Measurements from ENCODE around the gene ATP12A.

Gene ATP12A

GRCh38 chr13:24679686-24680085, 522 bp upstream of the ATP12A start:
- Histone ChIP-seq H3K9me3 (ENCODE audit: insufficient read depth, low read depth, low read length) (no peaks in the 10 kb centered on the region), H2AFZ (ENCODE audit: low read length) (no peak overlapping the region), H3K4me1 (ENCODE audit: insufficient read depth, low read length, poor library complexity, severe bottlenecking) (peaks cover 15% of the 10 kb centered on the region), H3K9ac (ENCODE audit: low read depth, low read length, poor library complexity, severe bottlenecking) (no peak overlapping the region), H4K20me1 (ENCODE audit: insufficient read depth, low read length, poor library complexity, severe bottlenecking) (no peaks in the 10 kb centered on the region), H3K36me3 (ENCODE audit: insufficient read depth, low read length) (no peaks in the 10 kb centered on the region), H3K4me3 (ENCODE audit: low read length, poor library complexity, severe bottlenecking) (no peak overlapping the region), H3K79me2 (ENCODE audit: insufficient read depth, low read length) (no peaks in the 10 kb centered on the region), H3K9me2 (replicated peaks; ENCODE audit: low read depth, low read length) (no peaks in the 10 kb centered on the region), H3K4me2 (ENCODE audit: low read depth, low read length, poor library complexity, severe bottlenecking) (no peak overlapping the region), H3F3A (ENCODE audit: low read depth) (peaks cover 5% of the 10 kb centered on the region; the same call in 1 of the 2 replicates), H3K27me3 (ENCODE audit: insufficient read depth, low read length, poor library complexity, severe bottlenecking) (no peaks in the 10 kb centered on the region)
- TF ChIP-seq EZH2phosphoT487 (IDR thresholded peaks at IDR 0.05; ENCODE audit: borderline replicate concordance), result no peak
- TF ChIP-seq CTCF (conservative IDR thresholded peaks at IDR 0.05; ENCODE audit: low read length), result no peak

DNA sequence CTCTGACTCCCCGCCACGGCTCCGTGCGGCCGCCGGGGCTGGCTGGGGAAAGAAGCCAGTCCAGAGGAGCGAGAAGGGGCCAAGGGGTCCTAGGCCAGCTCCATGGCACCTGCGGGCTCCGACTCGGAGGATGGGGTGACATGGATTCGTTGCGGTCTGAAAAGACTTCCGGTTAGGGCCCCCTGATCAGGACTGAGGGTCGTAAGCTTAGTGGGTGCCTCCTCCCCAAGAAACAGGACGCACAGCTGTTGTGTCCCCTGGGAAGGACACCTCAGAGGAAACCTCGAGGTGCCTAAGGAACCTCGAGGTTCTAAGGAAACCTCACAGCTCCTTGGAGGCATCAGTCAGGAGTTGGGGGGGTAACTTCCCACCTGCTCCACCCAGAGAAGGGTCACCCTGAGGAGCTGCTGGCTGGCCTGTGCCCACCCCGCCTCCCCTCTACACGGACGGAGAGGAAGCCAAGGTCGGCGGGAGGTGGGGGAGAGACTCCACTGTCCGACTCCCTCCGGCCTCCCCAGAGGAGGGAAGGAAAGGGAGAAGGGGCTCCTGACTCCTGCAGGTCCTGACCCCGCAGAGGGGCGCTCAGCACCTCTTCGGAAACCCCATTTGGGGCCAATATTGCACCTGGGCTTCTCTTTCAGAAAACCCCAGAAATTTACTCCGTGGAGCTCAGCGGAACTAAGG, 855 bp downstream of the ATP12A start:
- no peaks in the 10 kb centered on the region for H3K27me3 ChIP-seq (ENCODE audit: insufficient read depth, low read length, poor library complexity, severe bottlenecking)
- no peaks in the 10 kb centered on the region for H3K79me2 ChIP-seq (ENCODE audit: insufficient read depth, low read length)
- H3K36me3 ChIP-seq (ENCODE audit: insufficient read depth, low read length), result no peaks in the 10 kb centered on the region
- H4K20me1 ChIP-seq (ENCODE audit: insufficient read depth, low read length, poor library complexity, severe bottlenecking), result no peaks in the 10 kb centered on the region
- peaks cover 24% of the 10 kb centered on the region for H3K4me1 ChIP-seq (ENCODE audit: insufficient read depth, low read length, poor library complexity, severe bottlenecking)
- H3K9me3 ChIP-seq (ENCODE audit: insufficient read depth, low read depth, low read length), result no peaks in the 10 kb centered on the region
- TF ChIP-seq EZH2phosphoT487 (IDR thresholded peaks at IDR 0.05; ENCODE audit: borderline replicate concordance) (no peak), CTCF (conservative IDR thresholded peaks at IDR 0.05; ENCODE audit: low read length) (no peak)
- no peak overlapping the region for H3K4me3 ChIP-seq (ENCODE audit: low read length, poor library complexity, severe bottlenecking)
- no peak overlapping the region for H2AFZ ChIP-seq (ENCODE audit: low read length)
- H3K4me2 ChIP-seq (ENCODE audit: low read depth, low read length, poor library complexity, severe bottlenecking), result no peak overlapping the region
- H3K9ac ChIP-seq (ENCODE audit: low read depth, low read length, poor library complexity, severe bottlenecking), result no peak overlapping the region
- no peaks in the 10 kb centered on the region for H3K9me2 ChIP-seq (replicated peaks; ENCODE audit: low read depth, low read length)
- H3F3A ChIP-seq (ENCODE audit: low read depth), result peaks cover 5% of the 10 kb centered on the region; the same call in 1 of the 2 replicates

GRCh38 chr13:24681930-24682329, 1.7 kb downstream of the ATP12A start:
- Histone ChIP-seq H3F3A (ENCODE audit: low read depth) (peaks cover 5% of the 10 kb centered on the region; the same call in 1 of the 2 replicates), H2AFZ (ENCODE audit: low read length) (no peak overlapping the region), H3K9me2 (replicated peaks; ENCODE audit: low read depth, low read length) (no peaks in the 10 kb centered on the region), H3K4me2 (ENCODE audit: low read depth, low read length, poor library complexity, severe bottlenecking) (no peak overlapping the region), H3K27me3 (ENCODE audit: insufficient read depth, low read length, poor library complexity, severe bottlenecking) (no peaks in the 10 kb centered on the region), H3K9ac (ENCODE audit: low read depth, low read length, poor library complexity, severe bottlenecking) (no peak overlapping the region), H3K4me1 (ENCODE audit: insufficient read depth, low read length, poor library complexity, severe bottlenecking) (peaks cover 24% of the 10 kb centered on the region), H3K36me3 (ENCODE audit: insufficient read depth, low read length) (no peaks in the 10 kb centered on the region), H3K4me3 (ENCODE audit: low read length, poor library complexity, severe bottlenecking) (no peak overlapping the region), H4K20me1 (ENCODE audit: insufficient read depth, low read length, poor library complexity, severe bottlenecking) (no peaks in the 10 kb centered on the region), H3K9me3 (ENCODE audit: insufficient read depth, low read depth, low read length) (no peaks in the 10 kb centered on the region), H3K79me2 (ENCODE audit: insufficient read depth, low read length) (no peaks in the 10 kb centered on the region)
- TF ChIP-seq CTCF (conservative IDR thresholded peaks at IDR 0.05; ENCODE audit: low read length) (no peak), EZH2phosphoT487 (IDR thresholded peaks at IDR 0.05; ENCODE audit: borderline replicate concordance) (no peak)
